ENCODE measurements around the gene COX10.

Gene COX10

GRCh38 chr17:14211246-14211645 is 141.9 kb downstream of the COX10 start:
- TF ChIP-seq ESRRG (CRISPR knock-in tag; IDR thresholded peaks at IDR 0.05): no peak
- TF ChIP-seq CSRNP3 (CRISPR knock-in tag; IDR thresholded peaks at IDR 0.05): no peak
- TF ChIP-seq OSR1 (CRISPR knock-in tag; IDR thresholded peaks at IDR 0.05): no peak
- TF ChIP-seq ZC3H10 (CRISPR knock-in tag; IDR thresholded peaks at IDR 0.05): no peak
- TF ChIP-seq BACH2 (CRISPR knock-in tag; IDR thresholded peaks at IDR 0.05; ENCODE audit: borderline replicate concordance): no peak
- TF ChIP-seq SNAI2 (CRISPR knock-in tag; IDR thresholded peaks at IDR 0.05): no peak
- TF ChIP-seq PATZ1 (CRISPR knock-in tag; IDR thresholded peaks at IDR 0.05; ENCODE audit: borderline replicate concordance): no peak
- TF ChIP-seq POU6F1 (CRISPR knock-in tag; IDR thresholded peaks at IDR 0.05; ENCODE audit: borderline replicate concordance, low read depth): no peak
- TF ChIP-seq ISL1 (CRISPR knock-in tag; IDR thresholded peaks at IDR 0.05): no peak
- TF ChIP-seq TCF4 (CRISPR knock-in tag; IDR thresholded peaks at IDR 0.05; ENCODE audit: borderline replicate concordance): no peak
- TF ChIP-seq GLIS3 (CRISPR knock-in tag; IDR thresholded peaks at IDR 0.05): no peak
- no peak for TF ChIP-seq CSDC2 (CRISPR knock-in tag; IDR thresholded peaks at IDR 0.05)
- TF ChIP-seq RARB (CRISPR knock-in tag; IDR thresholded peaks at IDR 0.05): no peak
- TF ChIP-seq TOX (CRISPR knock-in tag; IDR thresholded peaks at IDR 0.05; ENCODE audit: borderline replicate concordance): no peak
- TF ChIP-seq CREB5 (CRISPR knock-in tag; IDR thresholded peaks at IDR 0.05; ENCODE audit: low read depth): no peak
- no peak for ATAC-seq

GRCh38 chr17:14211801-14212200 is 142.5 kb downstream of the COX10 start:
- TF ChIP-seq ARNTL (CRISPR knock-in tag; IDR thresholded peaks at IDR 0.05; ENCODE audit: borderline replicate concordance, low read depth) (no peak), ZC3H10 (CRISPR knock-in tag; IDR thresholded peaks at IDR 0.05) (no peak), CSDC2 (CRISPR knock-in tag; IDR thresholded peaks at IDR 0.05) (no peak), TCF4 (CRISPR knock-in tag; IDR thresholded peaks at IDR 0.05; ENCODE audit: borderline replicate concordance) (no peak), BACH2 (CRISPR knock-in tag; IDR thresholded peaks at IDR 0.05; ENCODE audit: borderline replicate concordance) (no peak), ZNF70 (CRISPR knock-in tag; IDR thresholded peaks at IDR 0.05) (no peak), GLIS3 (CRISPR knock-in tag; IDR thresholded peaks at IDR 0.05) (no peak), SNAI2 (CRISPR knock-in tag; IDR thresholded peaks at IDR 0.05) (no peak), ESRRG (CRISPR knock-in tag; IDR thresholded peaks at IDR 0.05) (no peak), PPARA (CRISPR knock-in tag; IDR thresholded peaks at IDR 0.05; ENCODE audit: borderline replicate concordance) (no peak), OSR1 (CRISPR knock-in tag; IDR thresholded peaks at IDR 0.05) (no peak), CSRNP3 (CRISPR knock-in tag; IDR thresholded peaks at IDR 0.05) (no peak), CREB5 (CRISPR knock-in tag; IDR thresholded peaks at IDR 0.05; ENCODE audit: low read depth) (no peak), ZFP30 (CRISPR knock-in tag; IDR thresholded peaks at IDR 0.05) (no peak), PATZ1 (CRISPR knock-in tag; IDR thresholded peaks at IDR 0.05; ENCODE audit: borderline replicate concordance) (no peak)
- ATAC-seq: no peak
